ENCODE results near the gene TOR3A.
"Not testable (repeated sequence)": the region's sequence is repeated elsewhere in the genome, so short reads cannot be mapped to it uniquely, and the experiment has no call there.

The TOR3A gene, protein sequence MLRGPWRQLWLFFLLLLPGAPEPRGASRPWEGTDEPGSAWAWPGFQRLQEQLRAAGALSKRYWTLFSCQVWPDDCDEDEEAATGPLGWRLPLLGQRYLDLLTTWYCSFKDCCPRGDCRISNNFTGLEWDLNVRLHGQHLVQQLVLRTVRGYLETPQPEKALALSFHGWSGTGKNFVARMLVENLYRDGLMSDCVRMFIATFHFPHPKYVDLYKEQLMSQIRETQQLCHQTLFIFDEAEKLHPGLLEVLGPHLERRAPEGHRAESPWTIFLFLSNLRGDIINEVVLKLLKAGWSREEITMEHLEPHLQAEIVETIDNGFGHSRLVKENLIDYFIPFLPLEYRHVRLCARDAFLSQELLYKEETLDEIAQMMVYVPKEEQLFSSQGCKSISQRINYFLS

DNA sequence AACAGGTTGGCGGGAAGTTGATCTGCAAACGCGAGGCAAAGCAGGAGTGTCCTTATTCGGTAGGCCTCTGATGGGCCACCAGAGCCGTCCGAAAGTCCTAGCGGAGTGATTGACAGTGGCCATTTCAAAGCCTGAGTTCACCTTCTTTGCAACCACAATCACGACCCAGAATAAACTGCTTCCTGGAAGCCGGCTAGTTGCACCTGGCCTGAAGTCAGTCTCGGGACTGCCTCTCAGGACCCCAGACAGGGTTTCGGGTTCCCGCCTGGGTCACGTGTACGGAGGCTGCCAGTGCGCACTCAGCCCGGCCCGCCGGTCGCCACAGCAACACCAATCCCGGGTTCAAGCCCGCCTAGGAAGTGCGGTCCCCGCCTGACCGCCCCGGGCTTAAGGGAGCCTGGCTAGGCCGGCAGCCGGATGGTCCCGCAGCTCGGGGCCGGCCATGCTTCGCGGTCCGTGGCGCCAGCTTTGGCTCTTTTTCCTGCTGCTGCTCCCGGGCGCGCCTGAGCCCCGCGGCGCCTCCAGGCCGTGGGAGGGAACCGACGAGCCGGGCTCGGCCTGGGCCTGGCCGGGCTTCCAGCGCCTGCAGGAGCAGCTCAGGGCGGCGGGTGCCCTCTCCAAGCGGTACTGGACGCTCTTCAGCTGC, at the start of gene TOR3A:
Gene TOR3A (plus strand): TSS at position 384 of the 646 bp plus-strand sequence. CDS start 59 bp downstream, at position 443.
- DNase-seq: peak; percentile 78

DNA sequence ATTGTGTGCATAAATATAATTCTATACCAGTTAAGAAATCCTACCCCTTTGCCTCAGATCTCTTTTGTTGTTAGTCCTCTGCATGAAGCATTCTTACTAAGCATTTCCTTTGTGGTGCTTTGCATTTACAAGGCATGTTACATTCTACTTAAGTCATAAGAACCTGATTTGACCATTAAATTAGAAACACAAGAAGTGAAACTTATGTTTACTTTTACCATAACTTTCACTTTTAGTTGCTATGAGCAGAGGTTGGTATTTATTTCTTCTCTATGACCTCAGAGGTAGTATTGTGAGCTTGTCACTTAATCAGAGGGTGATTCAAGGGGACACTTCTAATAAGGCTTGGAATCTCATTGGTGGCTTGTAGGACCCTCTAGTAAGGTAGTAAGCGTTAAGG, 47.1 kb upstream of the TOR3A start:
- no peak for DNase-seq

DNA sequence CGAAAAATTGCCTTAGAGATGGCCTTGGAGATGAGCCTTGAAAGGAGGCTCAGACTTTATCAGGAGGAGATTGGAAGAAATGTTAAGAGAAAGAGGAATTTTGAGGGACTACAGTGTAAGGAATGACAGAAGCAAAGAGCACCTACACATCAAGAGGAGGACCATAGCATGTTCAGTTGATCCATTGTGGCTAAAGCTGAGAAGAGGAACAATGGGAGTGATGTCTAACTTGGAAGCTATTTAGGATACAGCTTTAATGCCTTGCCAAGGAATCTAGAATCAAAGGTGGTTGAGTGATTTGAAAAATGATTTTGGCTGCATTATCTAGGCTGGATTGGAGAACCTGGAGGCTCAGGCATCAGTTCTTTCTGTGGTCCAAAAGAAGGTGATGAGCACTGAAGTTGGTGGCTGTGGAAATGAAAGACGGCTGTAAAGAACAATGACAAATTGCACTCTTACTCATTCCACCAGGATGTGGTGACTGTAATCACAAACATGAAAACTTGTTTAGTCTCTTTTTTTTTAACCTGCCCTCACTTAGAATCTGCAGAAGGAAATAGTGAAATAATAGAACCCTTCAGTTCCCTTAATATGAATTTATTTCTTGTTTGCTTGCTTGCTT, 44.9 kb upstream of the TOR3A start:
- DNase-seq: no peak

DNA sequence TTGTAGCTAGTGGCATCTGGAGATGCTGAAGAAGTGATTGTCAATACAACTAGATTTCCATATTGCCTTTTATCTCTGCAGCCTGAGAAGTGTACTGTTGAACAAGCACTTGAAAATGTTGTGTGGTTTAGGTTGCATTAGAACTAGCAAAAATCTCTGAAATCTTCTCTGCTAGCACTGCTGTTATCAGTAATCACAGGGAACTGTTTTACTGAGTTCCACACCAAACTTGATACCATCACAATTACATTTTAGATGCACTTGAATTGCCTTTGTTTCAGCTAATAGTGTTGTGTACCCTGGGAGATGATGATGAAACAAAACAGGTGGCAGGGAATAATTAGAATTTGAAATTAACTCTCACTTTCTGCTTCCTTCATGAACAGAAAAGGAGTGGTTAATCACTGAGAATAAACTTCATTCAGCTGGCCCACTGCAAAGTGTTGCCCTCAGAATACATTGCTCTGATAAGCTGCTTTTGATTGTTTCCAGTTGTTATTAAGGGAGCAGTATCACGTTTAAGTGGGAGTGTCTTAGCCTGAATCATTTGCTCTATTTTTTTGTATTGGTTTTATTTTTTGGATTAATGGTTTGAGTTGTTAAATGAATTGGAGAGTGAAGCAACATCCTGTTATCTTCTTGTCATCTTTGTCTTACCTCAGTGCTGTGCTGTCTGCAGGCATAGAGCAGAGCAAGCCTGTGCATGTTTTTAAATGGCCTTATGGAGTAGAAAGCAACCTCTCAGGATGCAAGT, 43.2 kb upstream of the TOR3A start:
- DNase-seq: no peak

DNA sequence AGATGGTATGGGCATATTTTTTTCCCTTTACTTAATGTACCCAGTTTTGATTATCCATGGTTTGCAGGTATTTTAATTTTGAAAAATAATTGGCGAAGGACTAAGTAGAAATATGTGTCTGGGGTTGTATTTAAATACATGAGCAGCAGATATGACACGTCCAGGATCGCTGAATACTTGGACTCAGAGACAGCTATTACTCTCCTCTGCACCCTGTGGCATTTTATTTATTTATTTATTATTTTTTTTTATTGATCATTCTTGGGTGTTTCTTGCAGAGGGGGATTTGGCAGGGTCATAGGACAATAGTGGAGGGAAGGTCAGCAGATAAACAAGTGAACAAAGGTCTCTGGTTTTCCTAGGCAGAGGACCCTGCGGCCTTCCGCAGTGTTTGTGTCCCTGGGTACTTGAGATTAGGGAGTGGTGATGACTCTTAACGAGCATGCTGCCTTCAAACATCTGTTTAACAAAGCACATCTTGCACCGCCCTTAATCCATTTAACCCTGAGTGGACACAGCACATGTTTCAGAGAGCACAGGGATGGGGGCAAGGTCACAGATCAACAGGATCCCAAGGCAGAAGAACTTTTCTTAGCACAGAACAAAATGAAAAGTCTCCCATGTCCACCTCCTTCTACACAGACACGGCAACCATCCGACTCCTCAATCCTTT, 42.2 kb upstream of the TOR3A start:
- DNase-seq: not testable (repeated sequence)

DNA sequence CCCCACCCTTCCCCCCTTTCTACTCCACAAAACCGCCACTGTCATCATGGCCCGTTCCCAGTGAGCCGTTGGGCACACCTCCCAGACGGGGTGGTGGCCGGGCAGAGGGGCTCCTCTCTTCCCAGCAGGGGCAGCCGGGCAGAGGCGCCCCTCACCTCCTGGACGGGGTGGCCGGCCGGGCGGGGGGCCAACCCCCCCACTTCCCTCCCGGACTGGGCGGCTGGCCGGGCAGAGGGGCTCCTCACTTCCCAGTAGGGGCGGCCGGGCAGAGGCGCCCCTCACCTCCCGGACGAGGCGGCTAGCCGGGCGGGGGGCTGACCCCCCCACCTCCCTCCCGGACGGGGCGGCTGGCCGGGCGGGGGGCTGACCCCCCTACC, 41.7 kb upstream of the TOR3A start:
- not testable (repeated sequence) for DNase-seq

DNA sequence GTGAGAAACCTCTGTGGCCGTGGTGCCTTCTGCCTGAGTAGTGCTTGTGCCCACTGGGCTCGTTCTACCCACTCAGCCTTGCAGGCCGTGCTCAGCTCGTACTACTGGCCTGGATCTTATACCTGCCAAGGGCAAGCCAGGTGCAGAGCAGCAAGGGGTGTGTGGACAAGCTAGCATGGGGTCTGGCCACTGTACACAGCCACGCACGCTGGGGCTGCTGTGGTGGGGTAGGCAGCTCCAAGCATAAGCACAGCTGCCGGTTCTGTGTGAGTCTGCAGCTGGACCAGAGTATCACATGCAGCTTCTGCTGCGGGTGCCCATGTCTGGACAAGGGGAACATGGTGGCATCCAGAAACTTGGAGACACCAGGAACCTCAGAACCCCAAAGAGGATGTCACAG, 39.8 kb upstream of the TOR3A start:
- no peak for DNase-seq

DNA sequence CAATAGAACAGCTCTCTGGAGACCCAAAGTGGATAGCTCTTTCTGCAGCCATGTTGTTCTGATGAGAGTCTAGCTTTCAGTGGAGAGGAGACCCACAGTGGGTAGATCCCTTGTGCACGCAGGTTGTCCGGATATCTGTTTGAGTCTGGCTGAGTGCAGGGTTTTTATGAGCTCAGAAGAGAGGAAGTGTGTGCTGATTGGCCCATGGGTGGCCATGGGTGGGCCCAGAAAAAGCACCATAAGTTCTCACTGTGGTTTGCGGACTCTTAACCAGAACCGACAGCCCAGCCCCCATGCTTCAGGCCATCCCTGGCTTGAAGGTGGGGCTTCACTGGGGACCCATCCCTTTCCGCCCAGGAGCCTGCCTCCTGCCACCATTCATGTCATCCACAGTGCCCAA, 39.2 kb upstream of the TOR3A start:
- DNase-seq: no peak

DNA sequence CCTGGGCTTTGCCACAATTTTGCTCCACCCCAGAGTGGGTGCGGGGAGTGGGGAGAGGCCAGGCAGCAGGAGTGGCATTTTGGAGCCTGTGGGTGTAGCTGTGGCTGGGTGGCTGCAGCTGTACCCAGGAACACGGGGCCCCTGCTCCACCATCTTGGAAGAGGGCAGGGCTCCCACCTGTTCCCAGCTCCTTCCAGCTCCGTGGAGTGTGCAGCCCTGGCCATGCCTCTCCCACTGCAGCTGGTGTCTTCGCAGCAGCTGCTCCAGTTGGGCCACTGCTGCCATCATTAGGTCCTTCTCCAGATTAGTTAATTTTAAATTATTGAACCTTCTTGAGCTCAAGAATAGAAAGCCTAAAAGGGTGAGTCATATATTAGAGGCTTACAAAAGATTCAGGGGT, 38.6 kb upstream of the TOR3A start:
- DNase-seq: no peak

DNA sequence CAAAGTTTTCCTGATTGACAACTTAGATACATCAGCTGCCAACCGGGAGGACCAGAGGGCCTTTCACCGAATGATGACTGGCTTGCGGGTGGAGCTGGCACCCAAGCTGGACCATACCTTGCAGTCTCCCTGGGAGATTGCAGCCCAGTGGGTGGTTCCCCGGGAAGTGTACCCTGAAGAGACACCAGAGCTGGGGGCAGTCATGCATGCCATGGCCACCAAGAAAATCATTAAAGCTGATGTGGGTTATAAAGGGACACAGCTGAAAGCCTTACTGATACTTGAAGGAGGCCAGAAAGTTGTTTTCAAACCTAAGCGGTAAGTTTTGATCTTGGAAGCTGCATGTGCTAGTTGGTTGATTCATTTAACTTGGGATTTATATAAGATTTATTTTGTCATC, 38.0 kb upstream of the TOR3A start:
- DNase-seq: no peak

DNA sequence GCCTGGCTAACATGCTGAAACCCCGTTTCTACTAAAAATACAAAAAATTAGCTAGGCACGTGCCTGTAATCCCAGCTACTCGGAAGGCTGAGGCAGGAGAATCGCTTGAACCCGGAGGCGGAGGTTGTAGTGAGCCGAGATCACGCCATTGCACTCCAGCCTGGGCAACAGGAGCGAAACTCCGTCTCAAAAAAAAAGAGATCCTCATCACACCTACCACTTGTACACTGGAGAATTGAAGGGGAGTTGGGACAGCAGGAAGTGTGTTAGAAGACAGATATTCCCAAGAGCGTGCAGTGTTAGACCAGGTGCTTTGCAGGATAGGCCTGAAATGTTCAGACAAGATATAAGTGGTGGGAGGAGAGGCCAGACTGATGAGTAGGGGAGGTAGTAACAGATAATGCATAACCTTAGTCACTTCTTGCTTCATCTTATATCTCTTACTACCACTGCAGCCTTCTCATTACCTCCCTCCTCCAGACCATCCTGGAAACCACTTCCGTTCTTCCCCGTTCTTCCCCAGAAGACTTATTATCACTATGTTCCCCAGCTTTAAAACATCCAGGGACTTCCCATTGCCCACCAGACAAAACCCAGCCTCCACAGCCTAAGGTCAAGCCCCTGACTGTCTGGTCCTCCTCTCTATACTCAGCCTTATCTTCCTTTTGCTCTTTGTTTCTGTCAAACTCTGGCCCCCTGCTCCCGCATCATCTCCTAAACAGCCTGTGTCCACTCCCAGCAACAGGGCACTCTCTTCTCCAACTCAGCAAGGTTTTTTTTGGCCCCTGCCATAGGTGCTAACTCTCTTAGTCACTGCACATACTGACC, 34.8 kb upstream of the TOR3A start:
- no peak for DNase-seq

DNA sequence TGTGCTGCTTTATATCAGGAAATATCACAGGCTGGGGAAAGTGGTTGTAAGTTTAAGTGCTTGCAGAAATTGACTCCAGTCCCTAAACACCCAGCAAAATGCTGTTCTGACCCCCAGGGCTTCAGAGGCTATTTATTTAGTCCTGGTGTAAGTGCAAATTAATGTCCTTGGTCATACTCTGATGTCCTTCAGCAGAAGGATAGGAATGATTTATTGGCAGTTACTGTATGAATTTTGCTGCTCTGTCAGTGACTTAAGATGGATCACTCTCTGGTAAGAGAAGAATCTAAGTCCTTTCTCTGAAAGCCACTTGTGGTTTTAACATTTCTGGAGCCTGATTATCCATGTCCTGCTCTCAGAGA, 34.3 kb upstream of the TOR3A start:
- no peak for DNase-seq

DNA sequence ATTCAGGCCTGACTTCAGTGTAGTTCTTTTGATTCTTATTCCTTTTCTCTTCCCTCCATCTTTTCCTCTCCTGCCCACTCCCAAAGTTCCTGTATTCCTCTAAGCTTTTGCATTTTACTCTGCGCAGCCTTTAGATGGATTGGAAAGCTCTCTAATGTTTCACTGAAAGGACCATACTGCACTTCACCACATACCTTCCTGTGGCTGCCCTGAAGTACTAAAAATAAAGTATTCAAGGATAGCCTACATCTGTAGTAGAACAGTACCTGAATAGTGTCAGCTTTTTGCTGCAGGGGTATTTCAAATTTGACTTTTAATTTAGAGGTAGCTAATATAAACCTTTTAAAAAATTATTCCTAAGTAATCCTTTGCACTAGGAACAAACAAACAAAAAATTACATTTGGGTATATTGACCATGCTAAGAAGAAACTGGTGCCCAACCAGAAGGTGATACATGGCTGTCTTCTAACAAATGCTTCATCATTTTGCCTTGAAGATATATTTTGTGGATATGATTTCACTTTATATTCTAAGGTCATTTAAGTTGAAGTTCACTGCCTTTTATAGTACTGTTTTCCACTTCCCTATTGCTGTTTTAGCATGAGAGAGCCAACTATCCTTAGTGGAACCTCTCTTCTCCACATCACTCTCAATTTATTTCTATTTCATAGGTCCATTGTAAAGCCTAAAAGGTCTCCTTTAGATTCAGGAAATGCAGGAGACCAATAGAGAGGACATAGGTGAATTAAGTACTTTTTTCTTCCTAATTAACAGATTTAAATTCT, 33.3 kb upstream of the TOR3A start:
- no peak for DNase-seq

DNA sequence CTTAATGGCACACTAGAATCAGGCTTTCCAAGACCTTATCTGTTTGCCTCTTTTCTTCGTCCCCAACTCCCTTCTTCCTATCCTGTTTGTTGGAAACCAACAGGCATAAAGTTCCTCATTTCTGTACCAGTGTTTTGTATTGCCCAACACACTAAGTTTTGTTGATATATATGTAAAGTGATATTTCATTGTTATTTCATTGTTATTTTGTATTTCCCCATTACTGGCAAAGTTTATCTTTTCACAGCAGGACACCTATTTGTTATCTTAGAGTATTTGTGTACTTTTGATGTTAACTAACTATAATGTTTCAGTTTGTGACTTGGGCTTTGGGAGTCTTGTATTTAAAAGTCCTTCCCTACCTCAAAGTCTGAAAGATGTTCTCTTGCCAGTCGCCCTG, 29.1 kb upstream of the TOR3A start:
- no peak for DNase-seq

DNA sequence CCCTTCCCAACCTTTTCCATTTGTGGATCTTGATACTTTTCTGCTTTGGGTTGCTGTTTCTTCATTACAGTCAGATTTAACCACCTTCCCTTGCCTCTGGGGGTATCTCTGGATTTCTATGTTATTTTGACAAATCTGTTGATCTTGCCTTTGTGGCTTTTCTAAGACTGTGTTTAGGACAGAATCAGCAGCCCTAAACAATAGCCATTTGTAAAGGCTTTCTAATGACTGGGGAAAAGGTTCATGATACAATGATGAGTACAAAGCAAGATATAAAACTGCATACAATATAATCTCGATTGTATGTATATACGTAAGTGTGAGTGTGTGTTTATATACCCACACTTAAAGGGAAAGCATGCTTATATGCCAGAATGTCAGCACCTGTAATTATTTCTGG, 28.4 kb upstream of the TOR3A start:
- no peak for DNase-seq

DNA sequence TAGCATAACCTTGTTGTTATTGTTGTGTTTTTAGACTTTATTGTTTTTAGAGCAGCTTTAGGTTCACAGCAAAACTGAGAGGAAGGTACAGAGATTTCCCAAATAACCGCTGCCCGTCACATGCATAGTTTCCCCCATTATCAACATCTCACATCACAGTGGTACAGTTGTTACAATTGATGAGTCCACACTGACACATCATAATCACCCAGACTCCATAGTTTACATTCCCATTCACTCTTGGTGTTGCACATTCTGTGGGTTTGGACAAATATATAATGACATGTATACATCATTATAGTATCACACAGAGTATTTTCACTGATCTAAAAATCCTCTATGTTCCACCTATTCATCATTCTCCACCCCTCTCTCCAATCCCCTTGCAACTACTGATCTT, 25.9 kb upstream of the TOR3A start:
- no peak for DNase-seq

DNA sequence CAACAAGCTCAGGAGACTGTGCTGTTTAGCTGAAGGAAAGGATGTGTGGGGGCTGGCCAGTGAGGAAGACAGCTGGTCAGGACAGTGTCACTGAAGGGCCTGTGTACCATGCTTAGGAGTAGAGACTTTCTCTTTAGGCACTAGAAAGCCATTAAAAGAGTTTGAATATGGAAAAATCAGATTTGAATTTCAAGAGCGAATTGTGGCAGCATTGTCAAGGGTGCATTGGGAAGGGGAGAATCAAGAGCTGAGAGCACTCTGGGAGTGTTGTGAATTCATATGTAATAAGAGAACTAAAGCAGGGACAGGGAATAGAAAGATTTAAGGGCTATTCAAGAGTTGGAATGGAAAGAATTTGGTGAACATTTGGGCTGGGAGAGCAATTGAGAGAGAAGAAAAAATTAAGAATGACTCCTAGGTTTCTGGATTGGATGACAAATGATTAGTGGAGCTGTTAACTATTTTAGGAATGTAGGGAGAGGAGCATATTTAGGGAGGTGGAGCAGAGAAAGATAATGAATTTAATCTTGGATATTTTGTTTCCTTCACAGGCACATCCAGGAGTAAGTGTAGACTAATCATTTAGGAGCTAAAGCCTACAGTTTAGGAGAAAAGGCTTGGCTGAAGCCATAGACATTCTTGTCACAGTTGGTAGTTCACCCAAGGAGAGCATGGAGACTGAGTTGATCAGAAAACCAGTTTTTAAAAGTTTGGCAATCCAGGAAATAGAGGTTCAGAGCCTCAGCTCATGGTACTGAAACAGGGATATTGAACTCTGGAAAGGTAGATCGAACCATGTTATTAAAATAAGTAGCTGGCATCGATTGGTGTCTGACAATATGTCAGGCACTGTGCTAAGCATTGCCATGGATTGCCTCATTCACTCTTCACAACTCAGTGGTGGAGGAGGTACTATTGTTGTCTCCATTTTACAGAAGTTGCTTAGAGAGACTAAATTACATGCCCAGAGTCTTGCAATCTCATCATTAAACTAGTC, 23.1 kb upstream of the TOR3A start:
- DNase-seq: no peak

DNA sequence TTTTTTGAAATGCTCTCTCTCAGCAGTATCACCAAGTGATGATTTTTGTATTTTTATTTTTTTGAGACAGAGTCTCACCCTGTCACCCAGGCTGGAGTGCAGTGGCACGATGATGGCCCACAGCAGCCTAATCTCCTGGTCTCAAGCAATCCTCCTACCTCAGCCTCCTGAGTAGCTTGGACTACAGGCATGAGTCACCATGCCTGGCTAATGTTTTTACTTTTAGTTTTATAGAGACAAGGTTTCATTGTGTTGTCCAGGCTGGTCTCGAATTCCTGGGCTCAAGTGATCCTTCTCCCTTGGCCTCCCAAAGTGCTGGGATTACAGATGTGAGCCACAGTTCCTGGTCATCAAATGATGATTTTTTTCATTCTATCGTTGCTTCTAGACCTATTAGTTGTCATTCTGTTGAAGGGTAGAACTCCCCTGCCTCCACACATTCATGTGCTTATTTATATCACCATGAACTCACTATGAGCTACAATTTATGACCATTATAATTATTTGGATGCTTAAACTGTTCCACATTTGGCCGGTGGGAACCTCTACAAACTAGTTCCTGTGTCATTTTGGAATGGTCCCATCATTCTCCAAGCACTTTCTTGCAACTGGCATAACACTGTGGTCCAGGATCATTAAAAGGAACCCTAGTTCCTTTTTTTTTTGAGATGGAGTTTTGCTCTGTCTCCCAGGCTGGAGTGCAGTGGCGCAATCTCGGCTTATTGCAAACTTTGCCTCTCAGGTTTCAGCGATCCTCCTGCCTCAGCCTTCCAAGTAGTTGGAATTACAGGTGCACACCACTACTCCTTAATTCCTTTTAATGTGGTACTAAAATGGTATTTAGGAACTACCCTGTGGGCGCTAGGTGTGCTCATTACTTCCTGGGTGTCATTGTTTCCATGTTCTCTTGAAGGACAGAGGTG, 20.2 kb upstream of the TOR3A start:
- no peak for DNase-seq

DNA sequence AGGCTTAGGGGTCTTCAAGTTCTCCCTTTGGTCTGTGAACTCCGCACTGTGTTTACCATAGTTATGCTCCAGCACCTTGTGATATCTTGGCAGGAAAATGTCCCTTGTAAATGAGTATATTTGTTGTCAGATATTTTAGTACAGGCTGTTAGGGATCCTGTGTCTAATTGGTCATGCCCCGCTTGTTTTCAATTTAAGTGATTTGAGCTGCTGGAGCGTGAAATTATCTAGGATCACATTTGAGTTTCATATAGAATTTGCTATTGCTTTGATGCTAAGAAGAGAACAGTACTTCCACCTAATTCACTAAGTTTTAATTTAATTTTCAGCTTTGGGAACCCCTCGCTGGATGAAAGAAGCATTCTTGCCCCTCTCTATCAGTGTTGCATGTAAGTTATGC, 15.4 kb upstream of the TOR3A start:
- no peak for DNase-seq
